HG03175 (cell line): ENCODE data around the gene KLHL12.
"Not testable (repeated sequence)": the region's sequence is repeated elsewhere in the genome, so short reads cannot be mapped to it uniquely, and the experiment has no call there.

Experiments used
- ATAC-seq: cut with Tn5 transposase; IDR thresholded peaks from one replicate; pipeline ENCODE4 v1.9.1; 2021; ENCODE audit warnings: mild to moderate bottlenecking, moderate library complexity; ENCODE audit not compliant: unreplicated experiment

Gene KLHL12

GRCh38 chr1:202952099-202952498 is 25.1 kb upstream of the KLHL12 start:
- ATAC-seq = no peak

- ATAC-seq = no peak
Measured at GRCh38 chr1:202951437-202951836, 24.4 kb upstream of the KLHL12 start.

- no peak for ATAC-seq
Measured at GRCh38 chr1:202945483-202945882, 18.4 kb upstream of the KLHL12 start.

- ATAC-seq = no peak
Measured at GRCh38 chr1:202944438-202944921, 17.4 kb upstream of the KLHL12 start.

- no peak for ATAC-seq
Measured at GRCh38 chr1:202942426-202942825, 15.4 kb upstream of the KLHL12 start.

GRCh38 chr1:202941372-202941771 is 14.3 kb upstream of the KLHL12 start:
- ATAC-seq = no peak

- ATAC-seq = no peak
Measured at GRCh38 chr1:202940561-202940960, 13.5 kb upstream of the KLHL12 start.

GRCh38 chr1:202938287-202938925 is 11.4 kb upstream of the KLHL12 start:
- ATAC-seq = no peak

GRCh38 chr1:202936409-202936808 is 9.4 kb upstream of the KLHL12 start:
- ATAC-seq = not testable (repeated sequence)

GRCh38 chr1:202935844-202936243 is 8.8 kb upstream of the KLHL12 start:
- no peak for ATAC-seq

GRCh38 chr1:202934755-202935154 is 7.7 kb upstream of the KLHL12 start:
- ATAC-seq = no peak

- ATAC-seq = no peak
Measured at GRCh38 chr1:202932476-202932875, 5.4 kb upstream of the KLHL12 start.

- ATAC-seq = no peak
Measured at GRCh38 chr1:202923533-202923932, 3.5 kb downstream of the KLHL12 start.

- no peak for ATAC-seq
Measured at GRCh38 chr1:202919615-202920014, 7.4 kb downstream of the KLHL12 start.

- no peak for ATAC-seq
Measured at GRCh38 chr1:202915146-202915545, 11.9 kb downstream of the KLHL12 start.

GRCh38 chr1:202912476-202912875 is 14.6 kb downstream of the KLHL12 start:
- ATAC-seq = not testable (repeated sequence)

- ATAC-seq = no peak
Measured at GRCh38 chr1:202909494-202909893, 17.5 kb downstream of the KLHL12 start.

- ATAC-seq = no peak
Measured at GRCh38 chr1:202908998-202909397, 18.0 kb downstream of the KLHL12 start.

GRCh38 chr1:202905331-202905730 is 21.7 kb downstream of the KLHL12 start:
- no peak for ATAC-seq

- ATAC-seq = not testable (repeated sequence)
Measured at GRCh38 chr1:202903808-202904207, 23.2 kb downstream of the KLHL12 start.

- no peak for ATAC-seq
Measured at GRCh38 chr1:202901555-202901954, 25.5 kb downstream of the KLHL12 start.

- no peak for ATAC-seq
Measured at GRCh38 chr1:202892501-202892900, 34.5 kb downstream of the KLHL12 start.

GRCh38 chr1:202890392-202890791 is 36.6 kb downstream of the KLHL12 start:
- no peak for ATAC-seq
